Erythroblast (primary cell): ENCODE data around the gene MARVELD3.
"Not testable (repeated sequence)": the region's sequence is repeated elsewhere in the genome, so short reads cannot be mapped to it uniquely, and the experiment has no call there.

Source experiments
- DNase-seq, 2 experiments: peaks; one replicate each; lab custom pipeline; 2025; lab: John Stamatoyannopoulos, UW
- GATA1 ChIP-seq: IDR thresholded peaks from 2 replicates; pipeline ENCODE4 v1.6.1; 2011; ENCODE audit warnings: low read depth, mild to moderate bottlenecking, control low read depth, low read length, moderate library complexity
- POLR2A ChIP-seq: IDR thresholded peaks from 2 replicates; pipeline ENCODE4 v1.6.1; 2011; ENCODE audit warnings: mild to moderate bottlenecking, low read length

MARVELD3 gene

GRCh38 chr16:71672125-71672524 is 46.1 kb downstream of the MARVELD3 start:
- DNase-seq = no peak
- TF ChIP-seq POLR2A = no peak
- no peak for TF ChIP-seq GATA1

- DNase-seq = no peak
- TF ChIP-seq GATA1 (no peak), POLR2A (no peak)
These were observed 47.0 kb downstream of the MARVELD3 start for GRCh38 chr16:71672803-71673581.

- DNase-seq = no peak
- TF ChIP-seq POLR2A (no peak), GATA1 (no peak)
These were observed 47.6 kb downstream of the MARVELD3 start for GRCh38 chr16:71673582-71673973.

DNA sequence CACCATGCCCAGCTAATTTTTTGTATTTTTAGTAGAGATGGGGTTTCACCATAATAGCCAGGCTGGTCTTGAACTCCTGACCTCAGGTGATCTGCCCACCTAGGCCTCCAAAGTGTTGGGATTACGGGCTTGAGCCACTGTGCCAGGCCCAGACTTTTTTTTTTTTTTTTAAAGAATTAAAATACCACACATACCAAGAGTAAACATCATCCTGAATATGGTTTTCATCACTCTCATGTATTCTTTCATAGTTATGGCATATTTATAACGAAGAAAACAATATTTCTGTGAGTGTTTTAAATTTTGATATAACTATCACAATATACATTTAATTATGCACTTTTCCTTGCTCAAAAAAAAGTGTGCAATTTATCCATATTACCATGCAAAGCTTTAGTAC is 48.2 kb downstream of the MARVELD3 start:
- no peak for TF ChIP-seq GATA1
- TF ChIP-seq POLR2A = no peak
- DNase-seq = no peak

GRCh38 chr16:71675380-71675779 is 49.4 kb downstream of the MARVELD3 start:
- DNase-seq = no peak
- TF ChIP-seq POLR2A = no peak
- TF ChIP-seq GATA1 = no peak

DNA sequence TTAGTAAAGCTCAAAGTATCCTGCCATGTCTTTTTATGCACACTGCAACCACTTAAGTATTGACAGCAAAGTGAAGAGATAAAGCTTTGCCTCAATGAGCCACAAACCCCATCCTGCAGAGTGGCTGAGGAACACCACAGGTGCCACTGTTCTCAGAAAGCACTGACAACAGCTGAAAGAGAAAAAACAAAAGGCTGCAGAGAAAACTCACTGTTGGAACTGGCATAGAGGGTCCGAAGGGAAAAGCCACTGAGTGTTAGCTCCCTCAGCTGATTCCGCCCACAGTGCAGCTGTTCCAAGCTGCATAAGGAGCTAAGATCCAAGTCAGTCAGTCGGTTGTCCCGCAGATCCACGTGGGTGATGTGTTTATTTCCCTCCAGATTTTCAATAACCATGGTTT is 50.3 kb downstream of the MARVELD3 start:
- TF ChIP-seq POLR2A = no peak
- no peak for TF ChIP-seq GATA1
- DNase-seq = no peak

DNA sequence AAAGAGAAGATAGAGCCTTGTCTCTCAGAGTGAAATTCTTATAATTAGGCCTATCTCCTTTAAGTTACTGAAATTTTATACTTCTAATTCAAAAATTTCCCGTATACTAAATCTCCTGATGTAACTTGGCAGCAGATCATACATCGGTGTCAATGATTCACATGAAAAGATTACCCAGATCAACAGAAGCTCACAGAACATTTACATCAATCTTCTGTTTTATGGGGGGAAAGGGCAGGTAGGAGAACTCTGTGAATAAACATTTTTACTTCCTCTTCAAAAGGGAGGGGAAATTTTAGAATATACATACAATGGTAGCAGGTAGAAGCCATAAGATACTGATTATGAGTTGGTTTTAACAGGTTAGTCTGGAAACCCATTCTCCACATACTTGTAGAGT is 55.4 kb downstream of the MARVELD3 start:
- TF ChIP-seq GATA1 (no peak), POLR2A (no peak)
- no peak for DNase-seq

DNA sequence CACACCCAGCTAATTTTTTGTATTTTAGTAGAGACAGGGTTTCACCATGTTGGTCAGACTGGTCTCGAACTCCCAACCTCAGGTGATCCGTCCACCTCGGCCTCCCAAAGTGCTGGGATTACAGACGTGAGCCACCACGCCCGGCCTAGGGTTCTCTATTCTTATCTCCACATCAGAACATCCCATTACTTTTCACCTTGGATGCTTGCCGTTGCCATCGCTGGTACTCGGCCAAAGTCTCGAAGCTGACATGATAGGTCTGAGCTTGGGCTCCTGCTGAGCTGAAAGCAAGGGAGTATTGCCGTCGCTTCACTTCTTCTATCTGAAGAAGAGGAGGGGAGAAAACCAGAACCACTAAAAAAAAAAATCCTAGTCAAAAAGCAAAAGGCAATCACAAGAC is 58.3 kb downstream of the MARVELD3 start:
- DNase-seq = not testable (repeated sequence)
